A549 (cell line): Measurements from ENCODE around the gene C4orf50. TPM values are rescaled to one million over a fixed set of nuclear protein-coding genes. Genes with fewer than 3 reads are reported as not detected.

ENCODE experiments used
- ATAC-seq, 2 experiments: fragments of 200-7000 bp in 1 of 2; fragments of >200 bp in 1 of 2; cut with Nextera tagmentation in 1 of 2; cut with Tn5 transposase in 1 of 2; 3 replicates each; pipeline versions ENCODE4 v1.8.0 to v1.9.1; 2018 to 2020; ENCODE audit warnings: mild to moderate bottlenecking in 1 of 2, moderate library complexity in 1 of 2
- CTCF ChIA-PET: fragments of 300-600 bp; sonication (Branson Sonifier 250); formaldehyde crosslinking; extraction: SDS; loops from one replicate; lab custom pipeline; 2021; ENCODE audit warnings: antibody characterized with exemption, inconsistent platforms; lab: Yijun Ruan, JAX
- POLR2A ChIA-PET: fragments of 350-600 bp; formaldehyde crosslinking; extraction: SDS; loops from one replicate; lab custom pipeline; 2021; ENCODE audit warnings: antibody characterized with exemption, inconsistent platforms; lab: Yijun Ruan, JAX
- DNase-seq, 2 experiments: peaks; one replicate each; pipeline versions ENCODE4 v3.0.0 to v3.0.0-alpha.2; 2011 to 2016; ENCODE audit warnings: low read depth in 1 of 2, low spot score in 1 of 2
- FAIRE-seq: peaks from 2 replicates; lab custom pipeline; 2011; peaks lifted over from hg19 to GRCh38; lab: Jason Lieb, UNC
- H3K27ac ChIP-seq, 2 experiments: fragments of >200 bp; sonication (Bioruptor Twin); formaldehyde crosslinking; 3 replicates each; pipeline ENCODE4 v1.5.1; 2016 to 2017
- H3K4me1 ChIP-seq: fragments of >200 bp; sonication (Bioruptor Twin); formaldehyde crosslinking; 3 replicates; pipeline ENCODE4 v1.6.1; 2016
- H3K4me2 ChIP-seq: fragments of >200 bp; sonication (Bioruptor Twin); formaldehyde crosslinking; 3 replicates; pipeline ENCODE4 v1.6.1; 2016
- H3K4me3 ChIP-seq: fragments of >200 bp; sonication (Bioruptor Twin); formaldehyde crosslinking; 3 replicates; pipeline ENCODE4 v1.5.1; 2016
- H3K9me3 ChIP-seq: fragments of >200 bp; sonication (Bioruptor Twin); formaldehyde crosslinking; 3 replicates; pipeline ENCODE4 v1.6.1; 2016
- ATOH8 ChIP-seq: fragments of 250-450 bp; sonication (Bioruptor Pico); IDR thresholded peaks from 2 replicates; pipeline ENCODE4 v1.5.0; 2020; ENCODE audit warnings: low read depth, mild to moderate bottlenecking, moderate library complexity
- CBX8 ChIP-seq: fragments of 200-600 bp; sonication (generic); IDR thresholded peaks from 2 replicates; pipeline ENCODE4 v1.6.1; 2016
- CEBPB ChIP-seq, 2 experiments: fragments of >200 bp in 1 of 2; sonication (Bioruptor Twin) in 1 of 2; formaldehyde crosslinking in 1 of 2; IDR thresholded peaks; 2 replicates each; pipeline ENCODE4 v1.6.1; 2012 to 2016
- CHD4 ChIP-seq: fragments of 200-600 bp; sonication (generic); IDR thresholded peaks from 2 replicates; pipeline ENCODE4 v1.6.1; 2016; ENCODE audit warnings: antibody characterized with exemption, mild to moderate bottlenecking, borderline replicate concordance
- CTCF ChIP-seq: fragments of >200 bp; sonication (Bioruptor Twin); formaldehyde crosslinking; IDR thresholded peaks from 3 replicates; pipeline ENCODE4 v1.5.1; 2016
- EHF ChIP-seq: fragments of 250-450 bp; sonication (Bioruptor Pico); IDR thresholded peaks from 2 replicates; pipeline ENCODE4 v1.5.0; 2020; ENCODE audit warnings: mild to moderate bottlenecking
- EHMT2 ChIP-seq: fragments of 200-600 bp; sonication (generic); IDR thresholded peaks from 2 replicates; pipeline ENCODE4 v1.6.1; 2016; ENCODE audit warnings: antibody characterized with exemption, low read depth, mild to moderate bottlenecking, moderate library complexity
- FOSB ChIP-seq: fragments of 250-450 bp; sonication (Bioruptor Pico); IDR thresholded peaks from 2 replicates; pipeline ENCODE4 v1.5.0; 2020; ENCODE audit warnings: mild to moderate bottlenecking, moderate library complexity
- GATA3 ChIP-seq: IDR thresholded peaks from 2 replicates; pipeline ENCODE4 v1.6.1; 2012; ENCODE audit warnings: borderline replicate concordance
- HEYL ChIP-seq: fragments of 250-450 bp; sonication (Bioruptor Pico); IDR thresholded peaks from 2 replicates; pipeline ENCODE4 v1.8.0; 2021; ENCODE audit warnings: mild to moderate bottlenecking, moderate library complexity
- HOXB13 ChIP-seq: fragments of 250-450 bp; sonication (Bioruptor Pico); IDR thresholded peaks from 2 replicates; pipeline ENCODE4 v1.5.0; 2020; ENCODE audit warnings: low read depth, mild to moderate bottlenecking, moderate library complexity
- JUN ChIP-seq, 2 experiments: fragments of >200 bp; sonication (Bioruptor Twin); formaldehyde crosslinking; IDR thresholded peaks; 2 replicates in 1 of 2; 3 replicates in 1 of 2; pipeline ENCODE4 v1.6.1; 2016 to 2017
- NFE2L2 ChIP-seq: fragments of 150-350 bp; conservative IDR thresholded peaks from 2 replicates; pipeline ENCODE4 v1.6.1; 2014; ENCODE audit warnings: low read length
- POLR2A ChIP-seq: IDR thresholded peaks from 2 replicates; pipeline ENCODE4 v1.6.1; 2012; ENCODE audit warnings: mild to moderate bottlenecking, low read length
- RAD21 ChIP-seq, 2 experiments: fragments of >200 bp in 1 of 2; sonication (Bioruptor Twin) in 1 of 2; formaldehyde crosslinking in 1 of 2; IDR thresholded peaks in 1 of 2; conservative IDR thresholded peaks in 1 of 2; 2 replicates in 1 of 2; 3 replicates in 1 of 2; pipeline ENCODE4 v1.6.1; 2012 to 2018; ENCODE audit warnings: inconsistent platforms in 1 of 2
- RFX5 ChIP-seq: fragments of 450-650 bp; IDR thresholded peaks from 2 replicates; pipeline ENCODE4 v1.7.1; 2014; ENCODE audit warnings: antibody characterized with exemption, mild to moderate bottlenecking, moderate library complexity
- RNF2 ChIP-seq: fragments of 200-600 bp; sonication (generic); IDR thresholded peaks from 2 replicates; pipeline ENCODE4 v1.6.1; 2016; ENCODE audit warnings: low read depth, mild to moderate bottlenecking, antibody characterized with exemption, moderate library complexity, borderline replicate concordance
- SMC3 ChIP-seq: fragments of >200 bp; sonication (Bioruptor Twin); formaldehyde crosslinking; IDR thresholded peaks from 3 replicates; pipeline ENCODE4 v1.6.1; 2018; ENCODE audit warnings: inconsistent platforms
- SREBF2 ChIP-seq: fragments of 450-650 bp; IDR thresholded peaks from 2 replicates; pipeline ENCODE4 v1.6.1; 2014; ENCODE audit warnings: mild to moderate bottlenecking, moderate library complexity
- TFCP2L1 ChIP-seq: fragments of 250-450 bp; sonication (Bioruptor Pico); IDR thresholded peaks from 2 replicates; pipeline ENCODE4 v1.5.0; 2021; ENCODE audit warnings: mild to moderate bottlenecking
- ZNF302 ChIP-seq: fragments of 250-450 bp; sonication (Bioruptor Pico); IDR thresholded peaks from 2 replicates; pipeline ENCODE4 v1.9.0; 2021; ENCODE audit warnings: inconsistent platforms, mild to moderate bottlenecking, moderate library complexity
- ZSCAN20 ChIP-seq: fragments of 250-450 bp; sonication (Bioruptor Pico); IDR thresholded peaks from 2 replicates; pipeline ENCODE4 v1.8.0; 2022; ENCODE audit warnings: mild to moderate bottlenecking, moderate library complexity
- WGBS: methylation state at CpG from one replicate; pipeline ENCODE4 v1.1.6; 2017; ENCODE audit errors: missing lambda C conversion rate; 5-methylcytosine and 5-hydroxymethylcytosine counted together
- polyA plus RNA-seq, 4 experiments: library from polyadenylated mRNA; depleted of rRNA in 3 of 4; stranded (reverse); fragments of >200 nt; fragmentation: RNase III in 1 of 4; extraction: RNeasy Plus Mini Kit Qiagen cat#74134 plus additional on column Dnase treatment in 1 of 4; gene quantifications; 2 replicates in 3 of 4; 3 replicates in 1 of 4; pipeline ENCODE4 v1.2.3, GENCODE V29; 2011 to 2017
- TF ChIP-seq, protein P1 (sequence below): IDR thresholded peaks from 2 replicates; pipeline ENCODE4 v1.6.1; 2012

C4orf50 gene
- polyA plus RNA-seq, 2 of the 4 experiments (the other 2 are of a cell fraction): not detected

DNA sequence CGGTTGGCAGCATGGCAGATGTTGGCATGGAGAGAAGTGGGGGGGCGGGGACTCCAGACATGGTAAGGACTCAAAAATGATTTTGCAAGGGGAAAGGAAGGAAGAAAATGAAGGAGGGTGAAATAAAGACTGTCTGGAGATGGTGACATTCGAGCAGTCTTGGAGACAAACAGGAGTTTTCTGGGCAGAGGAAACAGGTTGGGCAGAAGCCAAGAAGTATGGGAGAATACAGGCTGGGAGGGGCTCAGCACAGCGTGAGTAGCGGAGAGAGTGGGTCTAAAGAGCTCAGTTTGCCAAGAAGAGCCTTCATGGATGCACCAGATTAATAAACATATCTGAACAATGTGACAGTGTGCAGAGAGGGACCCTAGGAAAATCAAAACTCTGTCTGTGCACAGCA is 112.0 kb downstream of the C4orf50 start:
- FAIRE-seq (no peak), ATAC-seq (no peak), DNase-seq (no peak)
- H3K27ac ChIP-seq: no peak overlapping the region
- no peak overlapping the region for H3K4me3 ChIP-seq
- no peaks in the 10 kb centered on the region; the same call in 2 of the 3 replicates for H3K9me3 ChIP-seq
- TF ChIP-seq ZSCAN20 (CRISPR knock-in tag) (no peak), CEBPB (IDR thresholded peaks at IDR 0.05) (no peak), ATOH8 (no peak), JUN (IDR thresholded peaks at IDR 0.05) (no peak), CTCF (no peak), TFCP2L1 (CRISPR knock-in tag) (no peak)
- WGBS: 3% methylated on average over 5 of the region's 5 CpGs
- no peak overlapping the region for H3K4me2 ChIP-seq
- POLR2A ChIA-PET: no interaction called here
- no peaks in the 10 kb centered on the region for H3K4me1 ChIP-seq
- CTCF ChIA-PET: no interaction called here

- no peak for ATAC-seq
- Histone ChIP-seq H3K27ac (no peak overlapping the region), H3K4me3 (no peak overlapping the region), H3K4me2 (no peak overlapping the region), H3K4me1 (no peaks in the 10 kb centered on the region)
- WGBS: 21% methylated on average over 7 of the region's 8 CpGs
- ChIA-PET CTCF (no interaction called here), POLR2A (no interaction called here)
- FAIRE-seq: no peak
- TF ChIP-seq EHF (CRISPR knock-in tag) (no peak), SMC3 (no peak), NFE2L2 (no peak), HOXB13 (CRISPR knock-in tag) (no peak), CHD4 (no peak), POLR2A (no peak), SREBF2 (no peak), GATA3 (no peak), JUN (IDR thresholded peaks at IDR 0.05) (no peak), RNF2 (no peak), ATOH8 (no peak), EHMT2 (no peak)
- TF ChIP-seq, protein P1, sequence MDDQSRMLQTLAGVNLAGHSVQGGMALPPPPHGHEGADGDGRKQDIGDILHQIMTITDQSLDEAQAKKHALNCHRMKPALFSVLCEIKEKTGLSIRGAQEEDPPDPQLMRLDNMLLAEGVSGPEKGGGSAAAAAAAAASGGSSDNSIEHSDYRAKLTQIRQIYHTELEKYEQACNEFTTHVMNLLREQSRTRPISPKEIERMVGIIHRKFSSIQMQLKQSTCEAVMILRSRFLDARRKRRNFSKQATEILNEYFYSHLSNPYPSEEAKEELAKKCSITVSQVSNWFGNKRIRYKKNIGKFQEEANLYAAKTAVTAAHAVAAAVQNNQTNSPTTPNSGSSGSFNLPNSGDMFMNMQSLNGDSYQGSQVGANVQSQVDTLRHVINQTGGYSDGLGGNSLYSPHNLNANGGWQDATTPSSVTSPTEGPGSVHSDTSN: no peak
- TF ChIP-seq, all 56 proteins: peak for 0
- DNase-seq: no peak
- H3K9me3 ChIP-seq: no peaks in the 10 kb centered on the region; the same call in 2 of the 3 replicates
These were observed 112.5 kb downstream of the C4orf50 start for GRCh38 chr4:5905714-5906113.

GRCh38 chr4:5900844-5901243 is 117.4 kb downstream of the C4orf50 start:
- Histone ChIP-seq H3K4me2 (no peak overlapping the region), H3K4me3 (no peak overlapping the region), H3K4me1 (no peaks in the 10 kb centered on the region), H3K9me3 (no peaks in the 10 kb centered on the region; the same call in 1 of the 3 replicates), H3K27ac (no peak overlapping the region)
- ChIA-PET POLR2A (no interaction called here), CTCF (no interaction called here)
- FAIRE-seq (no peak), DNase-seq (no peak), ATAC-seq (no peak)
- TF ChIP-seq SREBF2: no peak
- TF ChIP-seq CEBPB (IDR thresholded peaks at IDR 0.05): no peak
- TF ChIP-seq EHMT2: no peak
- TF ChIP-seq EHF (CRISPR knock-in tag): no peak
- no peak for TF ChIP-seq GATA3
- TF ChIP-seq FOSB: no peak
- no peak for TF ChIP-seq CBX8
- no peak for TF ChIP-seq RFX5
- no peak for TF ChIP-seq ZNF302
- TF ChIP-seq RAD21 (conservative IDR thresholded peaks at IDR 0.05 in 1 of 2, IDR thresholded peaks at IDR 0.05 in 1 of 2): no peak
- no peak for TF ChIP-seq ATOH8
- TF ChIP-seq HEYL (CRISPR knock-in tag): no peak
- WGBS: 30% methylated on average over 5 of the region's 5 CpGs
